ENCODE data around the gene LDLR.
"Not testable (repeated sequence)": the region's sequence is repeated elsewhere in the genome, so short reads cannot be mapped to it uniquely, and the experiment has no call there.

Gene LDLR

DNA sequence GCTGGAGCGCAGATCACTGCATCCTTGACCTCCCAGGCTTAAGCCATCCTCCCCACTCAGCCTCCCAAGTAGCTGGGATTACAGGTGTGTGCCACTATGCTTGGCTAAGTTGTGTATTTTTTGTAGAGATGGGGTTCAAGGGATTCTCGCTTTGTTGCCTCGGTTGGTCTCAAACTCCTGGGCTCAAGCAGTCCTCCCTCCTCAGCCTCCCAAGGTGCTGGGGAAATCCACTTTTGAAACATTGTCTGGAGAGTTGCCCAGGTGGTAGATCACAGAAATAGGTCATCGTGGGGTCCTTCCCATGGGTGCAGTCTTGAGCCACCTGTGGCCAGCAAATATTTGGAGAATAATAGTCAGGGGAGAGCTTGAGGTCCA, 5.2 kb downstream of the LDLR start:
- no peak overlapping the region for H3K4me3 ChIP-seq (ENCODE audit: low read depth, low read length)
- TF ChIP-seq, protein P1, sequence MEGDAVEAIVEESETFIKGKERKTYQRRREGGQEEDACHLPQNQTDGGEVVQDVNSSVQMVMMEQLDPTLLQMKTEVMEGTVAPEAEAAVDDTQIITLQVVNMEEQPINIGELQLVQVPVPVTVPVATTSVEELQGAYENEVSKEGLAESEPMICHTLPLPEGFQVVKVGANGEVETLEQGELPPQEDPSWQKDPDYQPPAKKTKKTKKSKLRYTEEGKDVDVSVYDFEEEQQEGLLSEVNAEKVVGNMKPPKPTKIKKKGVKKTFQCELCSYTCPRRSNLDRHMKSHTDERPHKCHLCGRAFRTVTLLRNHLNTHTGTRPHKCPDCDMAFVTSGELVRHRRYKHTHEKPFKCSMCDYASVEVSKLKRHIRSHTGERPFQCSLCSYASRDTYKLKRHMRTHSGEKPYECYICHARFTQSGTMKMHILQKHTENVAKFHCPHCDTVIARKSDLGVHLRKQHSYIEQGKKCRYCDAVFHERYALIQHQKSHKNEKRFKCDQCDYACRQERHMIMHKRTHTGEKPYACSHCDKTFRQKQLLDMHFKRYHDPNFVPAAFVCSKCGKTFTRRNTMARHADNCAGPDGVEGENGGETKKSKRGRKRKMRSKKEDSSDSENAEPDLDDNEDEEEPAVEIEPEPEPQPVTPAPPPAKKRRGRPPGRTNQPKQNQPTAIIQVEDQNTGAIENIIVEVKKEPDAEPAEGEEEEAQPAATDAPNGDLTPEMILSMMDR (IDR thresholded peaks at IDR 0.05; ENCODE audit: borderline replicate concordance, insufficient read depth, low read depth, low read length), result no peak

DNA sequence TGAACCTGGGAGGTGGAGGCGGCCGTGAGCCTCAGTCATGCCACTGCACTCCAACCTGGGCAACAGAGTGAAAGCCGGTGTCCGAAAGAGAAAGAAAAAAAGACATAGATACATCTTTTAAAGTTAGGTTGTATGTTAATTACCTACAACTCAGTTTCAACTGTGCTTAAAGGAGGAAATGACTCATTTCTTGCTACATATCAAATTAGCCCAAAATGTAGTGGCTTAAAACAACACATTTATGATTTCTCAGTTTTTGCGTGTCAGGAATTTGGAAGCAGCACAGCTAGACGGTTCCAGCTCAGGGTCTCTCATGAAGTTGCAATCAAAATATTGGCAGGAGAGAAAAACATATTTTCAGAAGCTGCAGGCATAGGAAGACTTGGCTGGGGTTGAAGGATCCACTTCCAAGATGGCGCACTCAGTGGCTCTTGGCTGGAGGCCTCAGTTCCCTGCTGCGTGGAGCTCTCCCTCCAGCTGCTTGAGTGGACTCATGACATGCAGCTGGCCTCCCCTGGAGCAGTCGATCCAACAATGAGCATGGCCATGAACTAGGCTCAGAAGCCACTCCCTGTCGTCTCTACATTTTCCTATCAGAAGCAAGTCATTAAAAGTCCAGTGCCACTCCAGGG, 7.1 kb downstream of the LDLR start:
- H3K4me3 ChIP-seq (ENCODE audit: low read depth, low read length), result no peak overlapping the region
- TF ChIP-seq, protein P1 (IDR thresholded peaks at IDR 0.05; ENCODE audit: borderline replicate concordance, insufficient read depth, low read depth, low read length), result no peak

DNA sequence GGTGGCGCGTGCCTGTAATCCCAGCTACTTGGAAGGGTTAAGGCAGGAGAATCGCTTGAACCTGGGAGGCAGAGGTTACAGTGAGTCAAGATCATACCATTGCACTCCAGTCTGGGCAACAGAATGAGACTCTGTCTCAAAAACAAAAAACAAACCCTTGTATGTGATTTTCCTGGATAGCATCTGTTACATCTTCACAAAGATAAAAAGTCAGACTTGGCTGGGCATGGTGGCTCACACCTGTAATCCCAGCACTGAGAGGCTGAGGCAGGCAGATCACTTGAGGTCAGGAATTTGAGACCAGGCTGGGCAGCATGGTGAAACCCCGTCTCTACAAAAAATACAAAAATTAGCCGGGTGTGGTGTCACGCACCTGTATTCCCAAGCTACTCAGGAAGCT, 8.1 kb downstream of the LDLR start:
- not testable (repeated sequence) for H3K4me3 ChIP-seq (ENCODE audit: low read depth, low read length)

DNA sequence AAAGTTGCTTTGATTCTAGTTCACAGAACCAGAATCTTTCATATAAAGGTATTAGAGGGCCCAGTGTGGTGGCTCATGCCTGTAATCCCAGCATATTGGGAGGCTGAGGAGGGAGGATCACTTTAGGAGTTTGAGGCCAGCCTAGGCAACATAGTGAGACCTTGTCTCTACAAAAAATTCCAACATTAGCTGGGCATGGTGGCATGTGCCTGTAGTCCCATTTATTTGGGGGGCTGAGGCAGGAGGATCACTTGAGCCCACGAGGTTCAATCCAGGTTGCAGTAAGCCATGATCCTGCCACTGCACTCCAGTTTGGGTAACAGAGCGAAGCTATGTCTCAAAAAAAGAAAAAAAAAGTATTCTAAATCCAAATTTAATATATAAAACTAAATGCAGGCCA, 9.1 kb downstream of the LDLR start:
- H3K4me3 ChIP-seq (ENCODE audit: low read depth, low read length), result no peak overlapping the region
- TF ChIP-seq, protein P1 (IDR thresholded peaks at IDR 0.05; ENCODE audit: borderline replicate concordance, insufficient read depth, low read depth, low read length), result no peak

DNA sequence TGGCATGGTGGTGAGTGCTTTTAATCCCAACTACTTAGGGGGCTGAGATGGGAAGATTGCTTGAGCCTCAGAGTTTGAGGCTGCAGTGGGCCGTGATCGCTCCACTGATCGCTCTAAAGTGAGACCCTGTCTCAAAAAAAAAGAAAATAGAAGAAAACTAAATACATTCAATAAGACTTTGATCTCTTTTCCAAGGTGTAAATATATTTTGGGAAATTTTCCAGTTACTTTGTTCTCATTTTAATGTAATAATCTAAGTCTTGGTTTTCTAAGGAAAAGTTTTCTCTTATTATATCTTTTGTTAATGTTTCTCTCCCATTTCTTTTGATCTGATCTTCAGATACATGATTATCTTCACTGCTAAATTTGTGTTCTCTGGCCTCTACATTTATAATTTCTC, 9.6 kb downstream of the LDLR start:
- TF ChIP-seq, protein P1 (IDR thresholded peaks at IDR 0.05; ENCODE audit: borderline replicate concordance, insufficient read depth, low read depth, low read length), result no peak
- no peak overlapping the region for H3K4me3 ChIP-seq (ENCODE audit: low read depth, low read length)

DNA sequence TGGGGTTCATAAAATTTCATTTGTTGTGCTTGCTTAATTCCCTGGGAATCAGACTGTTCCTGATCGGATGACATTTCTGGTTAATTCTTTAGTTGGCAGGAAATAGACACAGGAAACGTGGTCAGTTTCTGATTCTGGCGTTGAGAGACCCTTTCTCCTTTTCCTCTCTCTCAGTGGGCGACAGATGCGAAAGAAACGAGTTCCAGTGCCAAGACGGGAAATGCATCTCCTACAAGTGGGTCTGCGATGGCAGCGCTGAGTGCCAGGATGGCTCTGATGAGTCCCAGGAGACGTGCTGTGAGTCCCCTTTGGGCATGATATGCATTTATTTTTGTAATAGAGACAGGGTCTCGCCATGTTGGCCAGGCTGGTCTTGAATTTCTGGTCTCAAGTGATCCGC, 10.8 kb downstream of the LDLR start:
- no peak overlapping the region for H3K4me3 ChIP-seq (ENCODE audit: low read depth, low read length)
- TF ChIP-seq, protein P1 (IDR thresholded peaks at IDR 0.05; ENCODE audit: borderline replicate concordance, insufficient read depth, low read depth, low read length), result no peak

DNA sequence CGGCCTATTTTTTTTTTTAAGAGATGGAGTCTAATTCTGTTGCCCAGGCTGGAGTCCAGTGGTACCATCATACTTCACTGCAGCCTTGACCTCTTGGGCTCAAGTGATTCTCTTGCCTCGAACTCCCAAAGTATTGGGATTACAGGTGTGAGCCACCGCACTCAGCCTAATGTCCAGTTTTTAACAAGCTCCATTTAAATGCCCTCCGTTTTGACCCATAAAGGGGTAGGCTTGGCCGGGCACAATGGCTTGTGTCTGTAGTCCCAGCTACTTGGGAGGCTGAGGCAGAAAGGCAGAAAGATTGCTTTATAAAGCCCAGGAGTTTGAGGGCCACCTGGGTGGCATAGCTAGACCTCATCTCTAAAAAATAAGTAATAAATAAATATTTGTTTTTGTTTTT, 11.8 kb downstream of the LDLR start:
- TF ChIP-seq, protein P1 (IDR thresholded peaks at IDR 0.05; ENCODE audit: borderline replicate concordance, insufficient read depth, low read depth, low read length), result no peak
- H3K4me3 ChIP-seq (ENCODE audit: low read depth, low read length), result no peak overlapping the region

DNA sequence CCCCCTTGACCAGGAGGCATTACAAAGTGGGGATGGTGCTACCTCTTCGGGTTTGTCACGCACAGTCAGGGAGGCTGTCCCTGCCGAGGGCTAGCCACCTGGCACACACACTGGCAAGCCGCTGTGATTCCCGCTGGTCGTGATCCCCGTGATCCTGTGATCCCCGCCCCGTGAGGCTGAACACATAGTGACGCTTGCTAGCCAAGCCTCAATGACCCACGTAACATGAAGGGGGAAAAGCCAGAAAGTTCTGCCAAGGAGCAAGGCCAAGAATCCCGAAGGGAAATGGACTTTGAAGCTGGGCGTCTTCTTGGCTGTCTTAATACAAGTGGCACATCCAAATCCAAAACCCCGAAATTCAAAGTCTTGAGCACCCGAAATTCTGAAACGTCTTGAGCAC, 13.7 kb downstream of the LDLR start:
- TF ChIP-seq, protein P1 (IDR thresholded peaks at IDR 0.05; ENCODE audit: borderline replicate concordance, insufficient read depth, low read depth, low read length), result no peak
- no peak overlapping the region for H3K4me3 ChIP-seq (ENCODE audit: low read depth, low read length)

DNA sequence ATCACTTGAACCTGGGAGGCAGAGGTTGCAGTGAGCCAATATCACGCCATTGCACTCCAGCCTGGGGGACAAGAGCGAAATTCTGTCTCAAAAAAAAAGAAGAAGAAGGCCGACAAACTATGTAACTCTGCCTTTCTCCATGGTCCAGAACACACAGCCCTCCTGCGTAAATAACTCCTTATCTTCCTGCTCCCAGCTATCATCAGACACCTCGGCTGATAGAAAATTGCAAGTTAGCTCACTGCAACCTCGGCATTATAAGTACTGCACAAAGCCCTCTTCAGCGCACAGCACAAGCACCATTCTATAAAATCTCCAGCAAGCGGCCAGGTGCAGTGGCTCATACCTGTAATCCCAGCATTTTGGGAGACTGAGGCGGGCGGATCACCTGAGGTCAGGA, 14.4 kb downstream of the LDLR start:
- not testable (repeated sequence) for H3K4me3 ChIP-seq (ENCODE audit: low read depth, low read length)

Data from GM12875 (cell line).